GM19240 (cell line): ENCODE results near the gene EIF2S3B.

ENCODE experiments used
- DNase-seq: peaks from one replicate; pipeline ENCODE4 v3.0.0; 2011; ENCODE audit warnings: low spot score; ENCODE audit not compliant: insufficient read length

Gene EIF2S3B

GRCh38 chr12:10554228-10554755, 48.6 kb downstream of the EIF2S3B start:
- DNase-seq: no peak

DNA sequence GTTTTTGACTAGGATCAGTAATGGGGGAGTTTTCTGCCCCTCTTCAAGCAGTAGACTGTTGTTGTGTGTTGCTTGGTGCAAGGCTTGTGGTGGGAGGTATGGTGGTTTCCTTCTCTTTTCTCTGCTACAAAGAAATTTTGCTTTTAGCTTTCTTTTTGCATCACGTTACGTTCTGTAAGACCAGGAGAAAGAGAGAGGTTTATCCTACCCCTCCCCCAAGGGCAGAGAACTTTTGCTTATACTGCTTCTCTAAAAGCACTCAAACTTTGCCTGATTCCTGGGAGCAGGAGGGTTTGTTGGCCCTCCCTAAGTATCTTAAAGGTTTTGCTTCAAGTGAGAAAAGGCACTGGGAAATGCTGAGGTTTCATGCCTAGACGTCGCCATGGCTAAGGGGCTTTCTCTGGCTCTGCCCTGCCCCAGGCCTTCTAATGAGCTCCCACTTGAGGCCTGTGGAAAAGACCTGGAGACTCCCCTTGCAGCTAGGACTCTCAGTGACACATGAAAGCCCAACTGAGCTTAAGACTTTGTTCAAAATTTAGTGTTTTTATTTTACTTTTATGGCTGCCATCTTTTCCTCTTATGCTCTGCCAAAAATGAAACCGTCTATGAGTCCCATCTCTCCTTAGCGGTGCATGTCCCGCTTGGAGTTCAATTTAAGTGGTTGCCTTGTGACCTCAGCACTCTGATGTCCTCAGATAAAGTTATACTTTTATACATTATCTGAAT, 49.2 kb downstream of the EIF2S3B start:
- DNase-seq: no peak

DNA sequence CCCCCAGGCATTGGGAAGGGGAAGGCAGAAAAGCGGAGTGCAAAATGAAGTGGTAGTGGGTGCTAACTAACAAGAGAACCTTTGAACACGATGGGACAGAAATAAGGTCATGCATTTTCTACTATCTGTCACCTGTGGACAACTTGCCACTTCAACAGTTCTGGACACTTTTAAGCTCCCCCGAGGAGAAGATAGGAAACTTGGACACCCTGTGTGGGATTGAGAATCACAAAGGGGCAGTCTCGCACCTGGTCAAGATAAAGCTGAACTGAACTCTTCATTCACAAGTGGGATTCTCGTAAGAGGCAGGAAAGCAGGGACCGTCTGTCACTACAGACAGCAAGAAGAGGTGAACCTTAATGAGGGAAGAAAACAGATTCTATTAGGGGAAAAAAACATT, 51.6 kb downstream of the EIF2S3B start:
- DNase-seq: no peak

- no peak for DNase-seq
These were observed 52.1 kb downstream of the EIF2S3B start for GRCh38 chr12:10557766-10558165.
